Measurements from ENCODE around the gene EDIL3.

Gene EDIL3

GRCh38 chr5:84279234-84279633 is 105.4 kb downstream of the EDIL3 start:
- Histone ChIP-seq H3K36me3 (ENCODE audit: control insufficient read depth, insufficient read depth, low read length) (no peaks in the 10 kb centered on the region), H3K4me3 (ENCODE audit: low read depth, low read length) (no peak overlapping the region), H3K9ac (ENCODE audit: low read depth, low read length) (no peak overlapping the region), H3K27ac (ENCODE audit: low read depth, low read length) (no peak overlapping the region), H3K9me3 (ENCODE audit: control insufficient read depth, insufficient read depth, low read length) (no peaks in the 10 kb centered on the region), H3K4me1 (ENCODE audit: control insufficient read depth, insufficient read depth, low read length) (peaks cover 3% of the 10 kb centered on the region; the same call in 1 of the 2 replicates), H3K27me3 (ENCODE audit: control insufficient read depth, insufficient read depth, low read length) (no peaks in the 10 kb centered on the region)

- Histone ChIP-seq H3K9me3 (ENCODE audit: control insufficient read depth, insufficient read depth, low read length) (no peaks in the 10 kb centered on the region), H3K27me3 (ENCODE audit: control insufficient read depth, insufficient read depth, low read length) (no peaks in the 10 kb centered on the region), H3K4me3 (ENCODE audit: low read depth, low read length) (no peak overlapping the region)
Measured at GRCh38 chr5:84275609-84276008, 109.1 kb downstream of the EDIL3 start.

GRCh38 chr5:84274585-84275468 is 109.9 kb downstream of the EDIL3 start:
- H3K9ac ChIP-seq (ENCODE audit: low read depth, low read length): no peak overlapping the region
- H3K36me3 ChIP-seq (ENCODE audit: control insufficient read depth, insufficient read depth, low read length): no peaks in the 10 kb centered on the region
- no peak overlapping the region for H3K27ac ChIP-seq (ENCODE audit: low read depth, low read length)
- peaks cover 10% of the 10 kb centered on the region for H3K4me1 ChIP-seq (ENCODE audit: control insufficient read depth, insufficient read depth, low read length)
- no peaks in the 10 kb centered on the region for H3K9me3 ChIP-seq (ENCODE audit: control insufficient read depth, insufficient read depth, low read length)
- no peak overlapping the region for H3K4me3 ChIP-seq (ENCODE audit: low read depth, low read length)
- H3K27me3 ChIP-seq (ENCODE audit: control insufficient read depth, insufficient read depth, low read length): no peaks in the 10 kb centered on the region

More at GRCh38 chr5:84275609-84276008, 109.1 kb downstream of the EDIL3 start:
- Histone ChIP-seq H3K4me1 (ENCODE audit: control insufficient read depth, insufficient read depth, low read length) (peaks cover 10% of the 10 kb centered on the region), H3K27ac (ENCODE audit: low read depth, low read length) (no peak overlapping the region), H3K36me3 (ENCODE audit: control insufficient read depth, insufficient read depth, low read length) (no peaks in the 10 kb centered on the region), H3K9ac (ENCODE audit: low read depth, low read length) (no peak overlapping the region)

- no peaks in the 10 kb centered on the region for H3K36me3 ChIP-seq (ENCODE audit: control insufficient read depth, insufficient read depth, low read length)
- H3K27ac ChIP-seq (ENCODE audit: low read depth, low read length): no peak overlapping the region
Measured at GRCh38 chr5:84273517-84273883, 111.2 kb downstream of the EDIL3 start.

GRCh38 chr5:84272771-84273516 is 111.7 kb downstream of the EDIL3 start:
- Histone ChIP-seq H3K9me3 (ENCODE audit: control insufficient read depth, insufficient read depth, low read length) (no peaks in the 10 kb centered on the region), H3K9ac (ENCODE audit: low read depth, low read length) (no peak overlapping the region), H3K27me3 (ENCODE audit: control insufficient read depth, insufficient read depth, low read length) (no peaks in the 10 kb centered on the region), H3K27ac (ENCODE audit: low read depth, low read length) (peak overlapping the region; percentile 5), H3K36me3 (ENCODE audit: control insufficient read depth, insufficient read depth, low read length) (no peaks in the 10 kb centered on the region), H3K4me3 (ENCODE audit: low read depth, low read length) (no peak overlapping the region), H3K4me1 (ENCODE audit: control insufficient read depth, insufficient read depth, low read length) (peaks cover 10% of the 10 kb centered on the region)

More at GRCh38 chr5:84273517-84273883, 111.2 kb downstream of the EDIL3 start:
- H3K27me3 ChIP-seq (ENCODE audit: control insufficient read depth, insufficient read depth, low read length): no peaks in the 10 kb centered on the region
- H3K4me3 ChIP-seq (ENCODE audit: low read depth, low read length): no peak overlapping the region
- H3K4me1 ChIP-seq (ENCODE audit: control insufficient read depth, insufficient read depth, low read length): peaks cover 10% of the 10 kb centered on the region
- H3K9me3 ChIP-seq (ENCODE audit: control insufficient read depth, insufficient read depth, low read length): no peaks in the 10 kb centered on the region
- H3K9ac ChIP-seq (ENCODE audit: low read depth, low read length): no peak overlapping the region

GRCh38 chr5:84265739-84266550 is 118.7 kb downstream of the EDIL3 start:
- Histone ChIP-seq H3K9me3 (ENCODE audit: control insufficient read depth, insufficient read depth, low read length) (no peaks in the 10 kb centered on the region), H3K9ac (ENCODE audit: low read depth, low read length) (no peak overlapping the region), H3K27ac (ENCODE audit: low read depth, low read length) (peak overlapping the region; percentile 25), H3K36me3 (ENCODE audit: control insufficient read depth, insufficient read depth, low read length) (no peaks in the 10 kb centered on the region), H3K4me1 (ENCODE audit: control insufficient read depth, insufficient read depth, low read length) (peaks cover 37% of the 10 kb centered on the region), H3K4me3 (ENCODE audit: low read depth, low read length) (0 out of 2 replicates have a peak overlapping the region, but pooled peaks have one; percentile 10), H3K27me3 (ENCODE audit: control insufficient read depth, insufficient read depth, low read length) (no peaks in the 10 kb centered on the region)

- H3K9me3 ChIP-seq (ENCODE audit: control insufficient read depth, insufficient read depth, low read length): no peaks in the 10 kb centered on the region
- H3K4me3 ChIP-seq (ENCODE audit: low read depth, low read length): 0 out of 2 replicates have a peak overlapping the region, but pooled peaks have one; percentile 10
- no peaks in the 10 kb centered on the region for H3K36me3 ChIP-seq (ENCODE audit: control insufficient read depth, insufficient read depth, low read length)
- H3K27me3 ChIP-seq (ENCODE audit: control insufficient read depth, insufficient read depth, low read length): no peaks in the 10 kb centered on the region
- peaks cover 37% of the 10 kb centered on the region for H3K4me1 ChIP-seq (ENCODE audit: control insufficient read depth, insufficient read depth, low read length)
- no peak overlapping the region for H3K9ac ChIP-seq (ENCODE audit: low read depth, low read length)
- H3K27ac ChIP-seq (ENCODE audit: low read depth, low read length): no peak overlapping the region
Measured at GRCh38 chr5:84265130-84265529, 119.5 kb downstream of the EDIL3 start.

- no peaks in the 10 kb centered on the region for H3K36me3 ChIP-seq (ENCODE audit: control insufficient read depth, insufficient read depth, low read length)
- H3K4me1 ChIP-seq (ENCODE audit: control insufficient read depth, insufficient read depth, low read length): peaks cover 26% of the 10 kb centered on the region
- no peaks in the 10 kb centered on the region for H3K9me3 ChIP-seq (ENCODE audit: control insufficient read depth, insufficient read depth, low read length)
- no peak overlapping the region for H3K4me3 ChIP-seq (ENCODE audit: low read depth, low read length)
- no peak overlapping the region for H3K27ac ChIP-seq (ENCODE audit: low read depth, low read length)
- no peaks in the 10 kb centered on the region for H3K27me3 ChIP-seq (ENCODE audit: control insufficient read depth, insufficient read depth, low read length)
- H3K9ac ChIP-seq (ENCODE audit: low read depth, low read length): no peak overlapping the region
Measured at GRCh38 chr5:84260939-84261338, 123.7 kb downstream of the EDIL3 start.

- H3K9ac ChIP-seq (ENCODE audit: low read depth, low read length): no peak overlapping the region
- no peaks in the 10 kb centered on the region for H3K27me3 ChIP-seq (ENCODE audit: control insufficient read depth, insufficient read depth, low read length)
- H3K9me3 ChIP-seq (ENCODE audit: control insufficient read depth, insufficient read depth, low read length): no peaks in the 10 kb centered on the region
- no peaks in the 10 kb centered on the region for H3K36me3 ChIP-seq (ENCODE audit: control insufficient read depth, insufficient read depth, low read length)
- no peak overlapping the region for H3K4me3 ChIP-seq (ENCODE audit: low read depth, low read length)
- H3K4me1 ChIP-seq (ENCODE audit: control insufficient read depth, insufficient read depth, low read length): peaks cover 18% of the 10 kb centered on the region
- H3K27ac ChIP-seq (ENCODE audit: low read depth, low read length): no peak overlapping the region
Measured at GRCh38 chr5:84260140-84260539, 124.5 kb downstream of the EDIL3 start.

GRCh38 chr5:84259283-84260045 is 125.2 kb downstream of the EDIL3 start:
- Histone ChIP-seq H3K9ac (ENCODE audit: low read depth, low read length) (no peak overlapping the region), H3K9me3 (ENCODE audit: control insufficient read depth, insufficient read depth, low read length) (no peaks in the 10 kb centered on the region), H3K4me3 (ENCODE audit: low read depth, low read length) (no peak overlapping the region), H3K4me1 (ENCODE audit: control insufficient read depth, insufficient read depth, low read length) (peaks cover 11% of the 10 kb centered on the region; the same call in 1 of the 2 replicates), H3K36me3 (ENCODE audit: control insufficient read depth, insufficient read depth, low read length) (no peaks in the 10 kb centered on the region), H3K27me3 (ENCODE audit: control insufficient read depth, insufficient read depth, low read length) (no peaks in the 10 kb centered on the region), H3K27ac (ENCODE audit: low read depth, low read length) (no peak overlapping the region)
